ENCODE data around the gene CP. TPM values are rescaled to one million over a fixed set of nuclear protein-coding genes. Genes with fewer than 3 reads are reported as not detected.
"Not testable (repeated sequence)": the region's sequence is repeated elsewhere in the genome, so short reads cannot be mapped to it uniquely, and the experiment has no call there.

CP gene
- total and polyA plus RNA-seq, 2 donors (not counting 1 experiment from before 2014, with no cell fraction given), result not detected

DNA sequence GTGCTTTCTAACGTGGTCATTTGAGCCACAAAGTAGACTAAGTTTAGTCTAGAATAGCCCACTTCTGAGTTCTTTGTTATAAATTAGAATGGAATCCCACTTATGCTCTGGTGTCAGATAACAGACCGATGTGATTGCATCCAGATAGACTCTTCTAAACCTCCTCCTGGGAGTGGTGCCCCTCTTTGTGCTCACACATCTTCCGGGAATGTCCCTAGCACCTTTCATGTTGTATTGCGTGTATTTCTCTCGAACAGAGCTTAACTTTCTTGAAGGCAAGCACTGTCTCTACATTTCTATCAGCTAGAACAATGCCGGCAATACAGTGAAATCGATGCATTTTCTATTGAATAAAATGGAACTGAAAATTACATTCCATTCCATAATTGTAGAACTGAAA is 23.0 kb downstream of the CP start:
- H3K4me1 Mint-ChIP-seq, result peaks cover 8% of the 10 kb centered on the region
- H3K4me2 ChIP-seq (replicated peaks; ENCODE audit: low read depth, low read length, poor library complexity, severe bottlenecking), result no peak overlapping the region
- TF ChIP-seq EZH2 (IDR thresholded peaks at IDR 0.05; ENCODE audit: borderline replicate concordance, insufficient read depth, low read depth, low read length, poor library complexity, severe bottlenecking), result no peak
- TF ChIP-seq, protein P1, sequence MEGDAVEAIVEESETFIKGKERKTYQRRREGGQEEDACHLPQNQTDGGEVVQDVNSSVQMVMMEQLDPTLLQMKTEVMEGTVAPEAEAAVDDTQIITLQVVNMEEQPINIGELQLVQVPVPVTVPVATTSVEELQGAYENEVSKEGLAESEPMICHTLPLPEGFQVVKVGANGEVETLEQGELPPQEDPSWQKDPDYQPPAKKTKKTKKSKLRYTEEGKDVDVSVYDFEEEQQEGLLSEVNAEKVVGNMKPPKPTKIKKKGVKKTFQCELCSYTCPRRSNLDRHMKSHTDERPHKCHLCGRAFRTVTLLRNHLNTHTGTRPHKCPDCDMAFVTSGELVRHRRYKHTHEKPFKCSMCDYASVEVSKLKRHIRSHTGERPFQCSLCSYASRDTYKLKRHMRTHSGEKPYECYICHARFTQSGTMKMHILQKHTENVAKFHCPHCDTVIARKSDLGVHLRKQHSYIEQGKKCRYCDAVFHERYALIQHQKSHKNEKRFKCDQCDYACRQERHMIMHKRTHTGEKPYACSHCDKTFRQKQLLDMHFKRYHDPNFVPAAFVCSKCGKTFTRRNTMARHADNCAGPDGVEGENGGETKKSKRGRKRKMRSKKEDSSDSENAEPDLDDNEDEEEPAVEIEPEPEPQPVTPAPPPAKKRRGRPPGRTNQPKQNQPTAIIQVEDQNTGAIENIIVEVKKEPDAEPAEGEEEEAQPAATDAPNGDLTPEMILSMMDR (IDR thresholded peaks at IDR 0.05), result no peak

GRCh38 chr3:149197669-149198068 is 24.0 kb downstream of the CP start:
- ChIA-PET POLR2A (no interaction called here), CTCF (no interaction called here)
- Histone ChIP-seq H2AFZ (ENCODE audit: insufficient read depth, low read depth, low read length, poor library complexity, severe bottlenecking) (no peak overlapping the region), H3K27ac (ENCODE audit: low read length in 2 of 2) (no peak overlapping the region), H4K20me1 (ENCODE audit: control insufficient read depth, insufficient read depth, low read length, poor library complexity, severe bottlenecking) (no peaks in the 10 kb centered on the region), H3K9ac (ENCODE audit: low read length) (no peak overlapping the region), H3K4me1 (ENCODE audit: control insufficient read depth in 2 of 2, insufficient read depth in 2 of 2, low read length in 2 of 2) (no peaks in the 10 kb centered on the region), H3K9me3 (ENCODE audit: control extremely low read depth in 1 of 3, control insufficient read depth in 2 of 3, insufficient read depth in 1 of 3, low read length in 2 of 3) (no peaks in the 10 kb centered on the region), H3K27me3 (replicated peaks in 1 of 4; ENCODE audit: control extremely low read depth in 1 of 4, control insufficient read depth in 3 of 4, insufficient read depth in 4 of 4, low read length in 3 of 4) (no peaks in the 10 kb centered on the region), H3K4me3 (ENCODE audit: control extremely low read depth in 1 of 5, extremely low read depth in 1 of 5, insufficient read depth in 1 of 5, low read depth in 2 of 5, low read length in 4 of 5) (no peak overlapping the region), H3K79me2 (ENCODE audit: control insufficient read depth, insufficient read depth, low read length) (no peaks in the 10 kb centered on the region), H3K36me3 (replicated peaks in 1 of 2; ENCODE audit: control extremely low read depth in 1 of 2, control insufficient read depth in 1 of 2, extremely low read depth in 1 of 2, insufficient read depth in 2 of 2, low read length in 1 of 2) (no peaks in the 10 kb centered on the region), H3K4me2 (replicated peaks; ENCODE audit: low read depth, low read length, poor library complexity, severe bottlenecking) (no peak overlapping the region)
- no peak for DNase-seq
- no peak for ATAC-seq (ENCODE audit: low read depth)
- WGBS (ENCODE audit: insufficient coverage), result 73% methylated on average over 4 of the region's 5 CpGs
- peaks cover 4% of the 10 kb centered on the region for H3K4me1 Mint-ChIP-seq
- TF ChIP-seq, protein P1 (IDR thresholded peaks at IDR 0.05), result no peak
- no peak for TF ChIP-seq EZH2 (IDR thresholded peaks at IDR 0.05; ENCODE audit: borderline replicate concordance, insufficient read depth, low read depth, low read length, poor library complexity, severe bottlenecking)
- no peak overlapping the region for H3K4me3 Mint-ChIP-seq
- no peak overlapping the region for H3K27ac Mint-ChIP-seq
- intact Hi-C loops (cut with micrococcal nuclease), result no loop called here
- no peaks in the 10 kb centered on the region for H3K27me3 Mint-ChIP-seq
- H3K9me3 Mint-ChIP-seq (ENCODE audit: insufficient read depth), result no peaks in the 10 kb centered on the region

More for the DNA sequence above, 23.0 kb downstream of the CP start:
- no peak overlapping the region for H3K4me3 Mint-ChIP-seq
- Histone ChIP-seq H4K20me1 (ENCODE audit: control insufficient read depth, insufficient read depth, low read length, poor library complexity, severe bottlenecking) (no peaks in the 10 kb centered on the region), H3K4me3 (ENCODE audit: control extremely low read depth in 1 of 5, extremely low read depth in 1 of 5, insufficient read depth in 1 of 5, low read depth in 2 of 5, low read length in 4 of 5) (no peak overlapping the region), H3K27me3 (replicated peaks in 1 of 4; ENCODE audit: control extremely low read depth in 1 of 4, control insufficient read depth in 3 of 4, insufficient read depth in 4 of 4, low read length in 3 of 4) (no peaks in the 10 kb centered on the region), H3K79me2 (ENCODE audit: control insufficient read depth, insufficient read depth, low read length) (no peaks in the 10 kb centered on the region), H3K9me3 (ENCODE audit: control extremely low read depth in 1 of 3, control insufficient read depth in 2 of 3, insufficient read depth in 1 of 3, low read length in 2 of 3) (no peaks in the 10 kb centered on the region), H3K9ac (ENCODE audit: low read length) (no peak overlapping the region), H3K27ac (ENCODE audit: low read length in 2 of 2) (no peak overlapping the region), H3K4me1 (ENCODE audit: control insufficient read depth in 2 of 2, insufficient read depth in 2 of 2, low read length in 2 of 2) (peaks cover 5 to 6% of the 10 kb centered on the region in 2 donors), H3K36me3 (replicated peaks in 1 of 2; ENCODE audit: control extremely low read depth in 1 of 2, control insufficient read depth in 1 of 2, extremely low read depth in 1 of 2, insufficient read depth in 2 of 2, low read length in 1 of 2) (no peaks in the 10 kb centered on the region), H2AFZ (ENCODE audit: insufficient read depth, low read depth, low read length, poor library complexity, severe bottlenecking) (no peak overlapping the region)
- H3K9me3 Mint-ChIP-seq (ENCODE audit: insufficient read depth), result no peaks in the 10 kb centered on the region
- ChIA-PET POLR2A (no interaction called here), CTCF (no interaction called here)
- ATAC-seq (ENCODE audit: low read depth) (no peak), DNase-seq (no peak)
- intact Hi-C loops (cut with micrococcal nuclease), result no loop called here
- 83% methylated on average over 2 of the region's 7 CpGs for WGBS (ENCODE audit: insufficient coverage)
- H3K27ac Mint-ChIP-seq, result no peak overlapping the region
- H3K27me3 Mint-ChIP-seq, result no peaks in the 10 kb centered on the region

DNA sequence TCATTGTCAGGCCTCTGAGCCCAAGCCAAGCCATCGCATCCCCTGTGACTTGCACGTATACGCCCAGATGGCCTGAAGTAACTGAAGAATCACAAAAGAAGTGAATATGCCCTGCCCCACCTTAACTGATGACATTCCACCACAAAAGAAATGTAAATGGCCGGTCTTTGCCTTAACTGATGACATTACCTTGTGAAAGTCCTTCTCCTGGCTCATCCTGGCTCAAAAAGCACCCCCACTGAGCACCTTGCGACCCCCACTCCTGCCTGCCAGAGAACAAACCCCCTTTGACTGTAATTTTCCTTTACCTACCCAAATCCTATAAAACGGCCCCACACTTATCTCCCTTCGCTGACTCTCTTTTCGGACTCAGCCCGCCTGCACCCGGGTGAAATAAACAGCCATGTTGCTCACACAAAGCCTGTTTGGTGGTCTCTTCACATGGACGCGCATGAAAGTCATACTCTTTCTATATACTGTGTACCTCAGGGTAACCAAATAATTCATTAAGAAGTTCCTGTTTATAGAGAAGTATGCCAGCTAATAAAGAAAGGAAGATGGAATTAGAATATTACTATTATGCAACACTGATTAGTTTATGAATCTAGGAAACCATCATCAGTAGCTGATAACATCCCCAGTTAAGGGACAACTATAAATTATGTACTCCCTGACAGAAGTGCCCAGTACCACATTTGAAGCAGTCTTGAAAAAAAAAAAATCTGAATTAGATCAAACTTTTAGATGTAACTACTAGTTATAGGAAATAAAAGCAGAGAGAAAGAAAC is 24.6 kb downstream of the CP start:
- H3K9ac ChIP-seq (ENCODE audit: low read length); H3K36me3 ChIP-seq (replicated peaks in 1 of 2; ENCODE audit: control extremely low read depth in 1 of 2, control insufficient read depth in 1 of 2, extremely low read depth in 1 of 2, insufficient read depth in 2 of 2, low read length in 1 of 2); H3K27me3 Mint-ChIP-seq; ATAC-seq (ENCODE audit: low read depth); H3K4me2 ChIP-seq (replicated peaks; ENCODE audit: low read depth, low read length, poor library complexity, severe bottlenecking); H3K4me3 ChIP-seq (ENCODE audit: control extremely low read depth in 1 of 5, extremely low read depth in 1 of 5, insufficient read depth in 1 of 5, low read depth in 2 of 5, low read length in 4 of 5); H4K20me1 ChIP-seq (ENCODE audit: control insufficient read depth, insufficient read depth, low read length, poor library complexity, severe bottlenecking); H3K9me3 Mint-ChIP-seq (ENCODE audit: insufficient read depth); H3K27me3 ChIP-seq (replicated peaks in 1 of 4; ENCODE audit: control extremely low read depth in 1 of 4, control insufficient read depth in 3 of 4, insufficient read depth in 4 of 4, low read length in 3 of 4); CTCF ChIA-PET; H3K4me3 Mint-ChIP-seq; H3K4me1 ChIP-seq (ENCODE audit: control insufficient read depth in 2 of 2, insufficient read depth in 2 of 2, low read length in 2 of 2); POLR2A ChIA-PET; H3K27ac Mint-ChIP-seq; H3K4me1 Mint-ChIP-seq; H2AFZ ChIP-seq (ENCODE audit: insufficient read depth, low read depth, low read length, poor library complexity, severe bottlenecking); DNase-seq; intact Hi-C loops (cut with micrococcal nuclease); H3K27ac ChIP-seq (ENCODE audit: low read length in 2 of 2); H3K9me3 ChIP-seq (ENCODE audit: control extremely low read depth in 1 of 3, control insufficient read depth in 2 of 3, insufficient read depth in 1 of 3, low read length in 2 of 3); H3K79me2 ChIP-seq (ENCODE audit: control insufficient read depth, insufficient read depth, low read length): not testable (repeated sequence)
- 100% methylated on average over 3 of the region's 12 CpGs for WGBS (ENCODE audit: insufficient coverage)

Measured in B cell (primary cell).